Measurements from ENCODE around the gene GLIPR1.
"Not testable (repeated sequence)": the region's sequence is repeated elsewhere in the genome, so short reads cannot be mapped to it uniquely, and the experiment has no call there.

Gene GLIPR1

GRCh38 chr12:75509621-75510020 lies 29.1 kb downstream of the GLIPR1 start:
- no peak for DNase-seq (ENCODE audit: low read depth in 2 of 3, low spot score in 2 of 3)

- peak; percentile 34 to 71 (median 71) for DNase-seq (ENCODE audit: low read depth in 2 of 3, low spot score in 2 of 3)
These were observed 30.8 kb downstream of the GLIPR1 start, which contains the start of gene KRR1 for GRCh38 chr12:75511116-75512048. Gene KRR1, minus strand, starts transcription at chr12:75511609. Its CDS starts 12 bp downstream, at chr12:75511597.

- not testable (repeated sequence) for DNase-seq (ENCODE audit: low read depth in 2 of 3, low spot score in 2 of 3)
These were observed 40.7 kb downstream of the GLIPR1 start for GRCh38 chr12:75521224-75521623.

GRCh38 chr12:75522124-75522523 lies 41.6 kb downstream of the GLIPR1 start:
- DNase-seq (ENCODE audit: low read depth in 2 of 3, low spot score in 2 of 3), result not testable (repeated sequence)

GRCh38 chr12:75525263-75525662 lies 44.7 kb downstream of the GLIPR1 start:
- no peak for DNase-seq (ENCODE audit: low read depth in 2 of 3, low spot score in 2 of 3)

GRCh38 chr12:75526655-75527511 lies 46.3 kb downstream of the GLIPR1 start:
- no peak for DNase-seq (ENCODE audit: low read depth in 2 of 3, low spot score in 2 of 3)

- no peak for DNase-seq (ENCODE audit: low read depth in 2 of 3, low spot score in 2 of 3)
These were observed 47.7 kb downstream of the GLIPR1 start for GRCh38 chr12:75528272-75528671.

GRCh38 chr12:75528692-75529091 lies 48.1 kb downstream of the GLIPR1 start:
- DNase-seq (ENCODE audit: low read depth in 2 of 3, low spot score in 2 of 3), result no peak

GRCh38 chr12:75529316-75529715 lies 48.8 kb downstream of the GLIPR1 start:
- DNase-seq (ENCODE audit: low read depth in 2 of 3, low spot score in 2 of 3), result no peak

- DNase-seq (ENCODE audit: low read depth in 2 of 3, low spot score in 2 of 3), result no peak
These were observed 49.3 kb downstream of the GLIPR1 start for GRCh38 chr12:75529826-75530225.

GRCh38 chr12:75533239-75533638 lies 52.7 kb downstream of the GLIPR1 start:
- no peak for DNase-seq (ENCODE audit: low read depth in 2 of 3, low spot score in 2 of 3)

- no peak for DNase-seq (ENCODE audit: low read depth in 2 of 3, low spot score in 2 of 3)
These were observed 59.3 kb downstream of the GLIPR1 start for GRCh38 chr12:75539889-75540288.

GRCh38 chr12:75542942-75543341 lies 62.4 kb downstream of the GLIPR1 start:
- no peak for DNase-seq (ENCODE audit: low read depth in 2 of 3, low spot score in 2 of 3)

- DNase-seq (ENCODE audit: low read depth in 2 of 3, low spot score in 2 of 3), result no peak
These were observed 63.0 kb downstream of the GLIPR1 start for GRCh38 chr12:75543529-75543928.

GRCh38 chr12:75545636-75546035 lies 65.1 kb downstream of the GLIPR1 start:
- DNase-seq (ENCODE audit: low read depth in 2 of 3, low spot score in 2 of 3), result no peak

GRCh38 chr12:75548879-75549278 lies 68.3 kb downstream of the GLIPR1 start:
- no peak for DNase-seq (ENCODE audit: low read depth in 2 of 3, low spot score in 2 of 3)

- DNase-seq (ENCODE audit: low read depth in 2 of 3, low spot score in 2 of 3), result no peak
These were observed 69.4 kb downstream of the GLIPR1 start for GRCh38 chr12:75549989-75550388.

- no peak for DNase-seq (ENCODE audit: low read depth in 2 of 3, low spot score in 2 of 3)
These were observed 70.1 kb downstream of the GLIPR1 start for GRCh38 chr12:75550401-75551240.

- no peak for DNase-seq (ENCODE audit: low read depth in 2 of 3, low spot score in 2 of 3)
These were observed 70.9 kb downstream of the GLIPR1 start for GRCh38 chr12:75551477-75551876.

GRCh38 chr12:75553398-75553797 lies 72.8 kb downstream of the GLIPR1 start:
- DNase-seq (ENCODE audit: low read depth in 2 of 3, low spot score in 2 of 3), result no peak

Measured in activated CD8-positive, alpha-beta memory T cell treated with anti-CD3 and anti-CD28 coated beads for 48 hours (primary cell).